Loucy (cell line): ENCODE data around the gene ZSWIM5.

ENCODE experiments used
- CTCF ChIP-seq: fragments of 200-600 bp; sonication (generic); conservative IDR thresholded peaks from 2 replicates; pipeline ENCODE4 v1.5.1; 2014; ENCODE audit warnings: mild to moderate bottlenecking, antibody characterized with exemption, low read length
- EZH2phosphoT487 ChIP-seq: fragments of 200-600 bp; IDR thresholded peaks from 2 replicates; pipeline ENCODE4 v1.6.1; 2018; ENCODE audit warnings: antibody characterized with exemption, mild to moderate bottlenecking, moderate library complexity, borderline replicate concordance

- TF ChIP-seq EZH2phosphoT487 (no peak), CTCF (no peak)
Measured at GRCh38 chr1:45187725-45188124, 18.7 kb downstream of the ZSWIM5 start.
